GM19239 (cell line): ENCODE data around the gene CARMIL1.

ENCODE experiments used
- DNase-seq: peaks from one replicate; pipeline ENCODE4 v3.0.0; 2011; ENCODE audit warnings: low spot score; ENCODE audit not compliant: insufficient read length
- FAIRE-seq: peaks from 2 replicates; lab custom pipeline; 2011; peaks lifted over from hg19 to GRCh38; lab: Jason Lieb, UNC

Gene CARMIL1

GRCh38 chr6:25397406-25397805 is 118.2 kb downstream of the CARMIL1 start:
- no peak for FAIRE-seq
- no peak for DNase-seq

DNA sequence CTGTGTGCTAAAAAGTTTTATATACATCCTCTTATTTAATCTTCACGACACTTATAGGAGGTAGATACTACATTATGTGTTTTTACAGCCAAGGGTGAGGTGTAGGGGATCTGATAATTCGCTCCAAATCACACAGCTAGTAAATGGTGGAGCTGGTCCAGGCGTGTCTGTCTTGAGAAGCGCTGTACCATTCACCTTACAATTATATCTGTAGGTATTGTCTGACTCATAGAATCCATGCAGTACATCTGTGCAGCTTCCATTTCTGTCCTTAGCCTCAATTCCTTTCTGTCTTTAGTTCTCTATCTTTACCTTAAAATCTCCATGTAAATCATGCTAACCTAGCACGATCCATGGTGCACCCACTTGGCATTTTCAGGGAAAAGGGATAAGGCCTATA is 120.7 kb downstream of the CARMIL1 start:
- DNase-seq (no peak), FAIRE-seq (no peak)

DNA sequence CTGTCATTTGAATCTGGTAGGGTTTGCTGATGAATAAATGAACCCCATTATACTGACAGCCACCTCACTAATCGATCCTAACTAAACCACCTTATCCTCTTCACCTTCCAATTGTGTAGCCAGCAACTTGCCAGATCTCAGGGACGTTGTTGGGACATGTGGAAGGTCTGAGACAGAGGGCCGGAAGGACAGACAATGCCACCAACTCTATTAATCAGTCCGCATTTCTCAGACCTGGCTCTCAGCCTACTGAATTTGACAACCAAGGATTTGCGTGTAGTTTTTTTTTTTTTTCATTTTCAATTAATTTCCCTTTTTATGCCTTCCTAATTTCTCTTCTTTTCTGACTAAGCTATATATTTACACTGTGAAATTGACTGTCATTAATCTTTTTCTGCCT is 122.5 kb downstream of the CARMIL1 start:
- DNase-seq (no peak), FAIRE-seq (no peak)

DNA sequence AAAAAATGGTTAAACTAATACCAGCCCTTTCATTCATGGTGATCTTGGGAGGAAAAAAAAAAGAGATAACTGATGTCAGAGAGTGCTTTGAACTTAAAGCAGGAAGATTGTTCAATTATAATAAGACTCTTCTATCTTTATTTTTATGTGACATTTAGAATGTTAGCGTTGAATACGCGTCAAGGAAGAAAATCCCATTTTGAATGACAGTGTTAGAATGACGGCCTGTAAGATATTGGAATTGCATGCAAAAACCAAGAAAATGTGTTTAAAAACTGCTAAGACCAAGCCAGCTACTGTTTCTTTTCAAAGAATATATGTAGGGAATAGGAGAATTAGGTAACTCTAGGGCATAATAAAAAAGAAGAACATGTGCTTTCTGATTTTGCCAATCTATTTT is 123.0 kb downstream of the CARMIL1 start:
- no peak for DNase-seq
- FAIRE-seq: no peak

DNA sequence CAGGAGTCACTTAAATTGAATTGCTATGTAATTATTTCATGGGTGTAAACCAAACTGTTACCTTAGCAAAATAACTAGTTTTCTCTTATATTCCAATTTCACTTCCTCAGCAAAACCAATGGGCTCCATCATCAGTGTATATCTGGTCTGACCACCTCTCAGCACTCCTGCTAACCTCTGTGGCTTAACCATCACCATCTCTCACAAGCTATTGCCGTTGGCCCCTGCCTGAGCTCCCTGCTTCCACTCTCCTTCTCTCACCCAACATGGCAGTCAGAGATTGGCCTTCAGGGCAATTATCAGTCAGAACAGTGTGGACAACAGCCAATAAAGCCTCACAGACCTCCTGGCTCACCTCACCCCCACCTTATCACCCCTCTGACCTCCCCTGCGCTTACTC is 124.0 kb downstream of the CARMIL1 start:
- DNase-seq: no peak
- peak; percentile 56 for FAIRE-seq

- peak; percentile 74 for FAIRE-seq
Observed at GRCh38 chr6:25404091-25404490, 124.9 kb downstream of the CARMIL1 start.

GRCh38 chr6:25404693-25405169 is 125.6 kb downstream of the CARMIL1 start:
- DNase-seq (peak; percentile 19), FAIRE-seq (peak; percentile 99)

More at GRCh38 chr6:25404091-25404490, 124.9 kb downstream of the CARMIL1 start:
- no peak for DNase-seq

- no peak for DNase-seq
- FAIRE-seq: no peak
Observed at GRCh38 chr6:25405442-25405841, 126.3 kb downstream of the CARMIL1 start.

DNA sequence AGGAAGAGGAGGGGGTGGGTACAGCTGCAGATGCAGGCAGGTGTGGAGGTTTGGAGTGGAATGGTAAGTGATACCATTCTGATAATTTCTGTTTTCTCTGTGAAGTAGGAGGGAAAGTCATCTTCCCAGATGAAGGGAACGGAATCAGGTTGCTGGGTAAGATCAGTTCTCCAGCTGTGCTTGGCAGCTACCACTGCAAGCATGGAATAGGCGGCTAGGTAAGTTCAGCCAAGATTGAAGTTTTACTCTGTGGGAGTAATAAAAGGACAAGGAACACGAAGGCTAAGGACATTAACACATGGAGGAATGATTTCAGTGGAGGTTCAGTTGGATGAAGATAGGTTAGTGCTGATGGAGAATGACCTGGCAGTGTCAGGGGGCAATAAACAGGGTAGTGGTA is 128.3 kb downstream of the CARMIL1 start:
- FAIRE-seq (peak; percentile 33), DNase-seq (no peak)

- DNase-seq (no peak), FAIRE-seq (peak; percentile 56)
Observed at GRCh38 chr6:25410102-25410501, 130.9 kb downstream of the CARMIL1 start.

GRCh38 chr6:25411316-25411950 is 132.3 kb downstream of the CARMIL1 start:
- FAIRE-seq (peak; percentile 77), DNase-seq (no peak)

GRCh38 chr6:25413207-25413905 is 134.2 kb downstream of the CARMIL1 start:
- DNase-seq (no peak), FAIRE-seq (peak; percentile 84)

GRCh38 chr6:25414168-25414567 is 135.0 kb downstream of the CARMIL1 start:
- FAIRE-seq (no peak), DNase-seq (no peak)

- FAIRE-seq (no peak), DNase-seq (no peak)
Observed at GRCh38 chr6:25414755-25415154, 135.6 kb downstream of the CARMIL1 start.

DNA sequence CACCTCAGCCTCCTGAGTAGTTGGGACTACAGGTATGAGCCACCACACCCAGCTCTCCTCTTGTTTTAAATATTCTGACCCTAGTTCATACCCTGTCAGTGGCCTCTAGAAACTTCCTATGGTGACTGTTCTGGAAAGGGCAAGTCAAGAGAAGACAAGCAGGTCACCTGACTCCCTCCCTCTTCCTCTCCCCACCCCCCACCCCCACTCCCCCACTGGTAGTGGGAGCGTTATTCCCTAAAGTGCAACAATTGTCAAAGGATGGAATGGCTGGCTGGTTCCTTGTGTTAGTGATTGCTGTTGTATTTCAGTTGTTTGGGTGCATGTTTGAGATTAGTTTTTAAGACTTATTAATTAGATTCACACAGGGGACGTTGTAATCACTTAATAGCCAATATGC is 136.1 kb downstream of the CARMIL1 start:
- no peak for FAIRE-seq
- no peak for DNase-seq

- FAIRE-seq: no peak
- DNase-seq: no peak
Observed at GRCh38 chr6:25415701-25416100, 136.5 kb downstream of the CARMIL1 start.

DNA sequence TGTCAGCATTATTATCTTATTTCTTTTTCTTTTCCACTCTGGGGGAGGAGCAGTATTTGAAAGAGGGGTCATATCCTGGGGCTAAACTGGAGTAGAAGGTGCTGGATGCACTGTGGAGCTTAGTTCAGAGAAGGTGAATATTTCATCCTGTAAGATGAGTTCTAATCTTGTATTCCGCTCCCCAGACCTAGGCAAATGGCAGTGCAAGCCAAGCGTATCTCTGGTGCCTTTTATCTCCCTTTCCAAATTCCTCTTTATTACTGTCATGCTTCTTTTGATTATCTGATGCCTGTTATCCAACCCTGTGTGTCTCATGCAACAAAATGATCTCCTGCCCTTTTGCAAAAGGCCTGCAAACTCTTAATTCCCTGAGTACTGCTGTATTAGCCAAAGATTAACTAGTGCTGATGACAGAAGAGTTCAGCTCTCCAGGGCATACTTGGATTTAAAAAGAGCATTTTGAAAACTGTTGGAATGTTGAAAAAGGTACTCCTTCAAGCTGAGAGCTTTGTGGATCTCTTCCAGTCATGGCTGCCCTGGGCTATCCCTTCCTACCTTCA is 138.0 kb downstream of the CARMIL1 start:
- no peak for DNase-seq
- peak; percentile 26 for FAIRE-seq

GRCh38 chr6:25418454-25419052 is 139.4 kb downstream of the CARMIL1 start:
- FAIRE-seq: no peak

DNA sequence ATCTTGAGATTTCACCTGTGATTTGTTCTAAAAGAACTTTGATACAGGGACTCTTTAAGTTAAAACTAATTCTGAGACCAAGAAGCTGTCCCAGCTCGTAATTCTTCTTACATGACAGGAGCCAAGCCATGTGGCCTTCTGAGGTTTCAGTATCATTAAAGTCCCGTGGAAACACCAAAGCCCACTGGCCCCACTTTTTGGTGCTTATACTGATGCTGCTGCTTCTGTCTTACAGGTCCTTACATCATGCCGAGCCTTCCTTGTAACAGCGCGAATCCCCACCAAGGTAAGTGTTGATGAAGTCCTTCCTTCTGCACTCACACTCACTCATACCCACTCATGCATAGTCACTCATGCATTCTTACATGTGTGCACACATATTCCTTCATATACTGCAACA is 140.7 kb downstream of the CARMIL1 start:
- FAIRE-seq (no peak), DNase-seq (no peak)

More at GRCh38 chr6:25418454-25419052, 139.4 kb downstream of the CARMIL1 start:
- no peak for DNase-seq

DNA sequence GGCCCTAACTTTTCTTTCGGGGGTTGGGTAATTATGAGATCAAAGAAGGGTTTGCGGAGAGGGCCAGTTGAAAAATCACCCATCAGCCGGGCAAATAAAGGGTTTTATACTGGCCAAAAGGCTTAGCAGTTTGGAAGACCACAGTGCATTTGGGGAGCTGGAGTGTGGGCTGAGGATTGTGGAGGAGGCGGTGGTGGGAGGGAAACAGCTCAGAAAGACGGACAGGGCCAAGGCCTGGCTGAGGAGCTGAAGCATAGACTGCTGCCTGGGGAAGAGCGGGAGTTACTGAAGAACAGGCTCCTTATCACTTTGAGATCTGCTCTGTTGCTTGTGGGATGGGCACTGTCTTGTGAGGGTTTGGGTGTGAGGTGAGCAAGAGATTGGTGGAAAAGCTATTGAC is 144.2 kb downstream of the CARMIL1 start:
- DNase-seq (no peak), FAIRE-seq (no peak)

DNA sequence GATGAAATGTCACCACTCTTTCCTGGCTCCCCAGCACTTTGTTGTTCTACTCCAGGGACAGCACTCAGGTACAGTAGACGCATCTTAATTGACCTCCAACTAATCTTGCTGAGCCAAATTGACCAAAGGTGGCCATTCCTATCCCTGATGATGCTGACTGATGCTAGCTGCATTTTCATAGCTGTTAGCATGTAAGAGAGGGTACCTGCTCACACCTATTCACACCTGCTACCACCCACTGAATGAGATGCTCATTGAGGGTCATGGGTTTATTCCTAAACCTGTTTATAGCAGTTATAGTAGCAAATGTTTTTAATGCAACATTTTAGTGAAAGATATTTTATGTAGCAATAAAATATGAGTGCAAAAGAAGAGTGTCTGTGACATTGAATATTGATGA is 145.1 kb downstream of the CARMIL1 start:
- FAIRE-seq (no peak), DNase-seq (no peak)
